Heart left ventricle (tissue), 16 donors: ENCODE measurements around the gene DDA1. TPM values are rescaled to one million over a fixed set of nuclear protein-coding genes. Genes with fewer than 3 reads are reported as not detected.

ENCODE experiments used
- ATAC-seq, 4 donors: fragments of 200-7000 bp; cut with Tn5 transposase; one replicate each; pipeline ENCODE4 v1.9.1; 2020 to 2022; ENCODE audit warnings: moderate library complexity in 4 of 4, mild to moderate bottlenecking in 3 of 4, moderate number of reproducible peaks in 1 of 4
- DNase-seq, 5 donors: peaks; one replicate each; pipeline ENCODE4 v3.0.0-alpha.2; 2020
- H3K27ac ChIP-seq, 12 donors: fragments of 200-600 bp; sonication (generic) in 4 of 12; one replicate each; pipeline versions ENCODE4 v1.5.0 to v1.8.0; 2016 to 2022; ENCODE audit warnings: mild to moderate bottlenecking in 2 of 12
- H3K27me3 ChIP-seq, 9 donors: fragments of 200-600 bp; sonication (generic) in 2 of 9; one replicate each; pipeline versions ENCODE4 v1.5.1 to v1.8.0; 2016 to 2022; ENCODE audit warnings: mild to moderate bottlenecking in 3 of 9
- H3K36me3 ChIP-seq, 9 donors: fragments of 200-600 bp; sonication (generic) in 2 of 9; one replicate each; pipeline versions ENCODE4 v1.5.0 to v1.8.0; 2018 to 2022; ENCODE audit warnings: mild to moderate bottlenecking in 2 of 9
- H3K4me1 ChIP-seq, 12 donors: fragments of 200-600 bp; sonication (generic) in 4 of 12; one replicate each; pipeline versions ENCODE4 v1.5.0 to v1.8.0; 2016 to 2022; ENCODE audit warnings: mild to moderate bottlenecking in 3 of 12
- H3K4me3 ChIP-seq, 12 donors: fragments of 200-600 bp; sonication (generic) in 4 of 12; one replicate each; pipeline versions ENCODE4 v1.5.0 to v1.8.0; 2017 to 2022; ENCODE audit warnings: mild to moderate bottlenecking in 9 of 12, moderate library complexity in 4 of 12
- H3K9me3 ChIP-seq, 12 donors: fragments of 200-600 bp; sonication (generic) in 4 of 12; one replicate each; pipeline versions ENCODE4 v1.5.0 to v1.8.0; 2016 to 2022; ENCODE audit warnings: mild to moderate bottlenecking in 1 of 12
- POLR2A ChIP-seq, 2 donors: fragments of 450-650 bp; IDR thresholded peaks; one replicate each; pipeline ENCODE4 v1.6.1; 2017; ENCODE audit warnings: antibody characterized with exemption in 2 of 2, mild to moderate bottlenecking in 2 of 2, moderate library complexity in 2 of 2
- WGBS, 4 donors: extraction: QIAGEN DNeasy Blood & Tissue Kit in 2 of 4; methylation state at CpG; one replicate each; pipeline versions ENCODE4 v1.1.5 to v1.1.7; 2013 to 2018; 5-methylcytosine and 5-hydroxymethylcytosine counted together
- intact Hi-C, 10 donors: fragments of 100-400 bp; cut with DNase I; formaldehyde crosslinking; loops; one replicate each; pipeline versions ENCODE4 v1.11.1 to v1.14.2; 2022
- polyA plus RNA-seq, 2 donors: library from polyadenylated mRNA; stranded (reverse); fragments of 200-250 nt; gene quantifications; one replicate each; pipeline ENCODE4 v1.2.3, GENCODE V29; 2013
- total RNA-seq, 9 donors: library from RNA; depleted of rRNA in 2 of 9; stranded (reverse); fragments of >200 nt in 2 of 9; fragmentation: NEBNext Ultra II Directional in 3 of 9; extraction: Animal tissue kit (Norgen Biotek cat#: 25700) in 3 of 9; gene quantifications; one replicate each; pipeline versions ENCODE4 v1.1.0 to v1.2.4, GENCODE V29; 2016 to 2023
- TF ChIP-seq, protein P1 (sequence below), 12 donors: fragments of 200-600 bp; sonication (generic) in 4 of 12; IDR thresholded peaks; one replicate each; pipeline versions ENCODE4 v1.5.0 to v1.8.0; 2018 to 2022; ENCODE audit warnings: antibody characterized with exemption in 12 of 12, mild to moderate bottlenecking in 5 of 12
- donor health status: ischemic (EF 13 %, LVEDD 7.1; RV severe dilation, severe dysfunction).
- donor health status: healthy with polysubstance abuse.
- donor health status: DM: no; HTN: yes; CAD: no.
- donor health status: DM: no; HTN: no; CAD: no.
- donor health status: ischemic (EF 25% LVEDD 6.9; RV normal size, moderate dysfunction).
- donor health status: ischemic (EF 25% LVEDD 5.7; RV mildly dilated, moderate dysfunction).
- donor health status: healthy.
- donor health status: DM: yes; HTN: yes; CAD: no.
- donor health status: ischemic (EF 35%, LVEDD 5.7; RV mildly dilated, moderate dysfunction).
- donor health status: nonischemic (EF 11% LVEDD 7.7; RV severe dilation, severe dysfunction).
- donor health status: DM: yes; HTN: yes; CAD: no.
- donor health status: PGD.
- donor health status: ischemic (EF 29% LVEDD 5.4; RV normal size, mild dysfunction).
- donor health status: nonischemic (EF 23%, LVEDD 6.1; RV moderate dilation, normal function).

DDA1 gene
- total and polyA plus RNA-seq, 11 donors, result 13.9 to 84.6 (median 36.5) TPM

DNA sequence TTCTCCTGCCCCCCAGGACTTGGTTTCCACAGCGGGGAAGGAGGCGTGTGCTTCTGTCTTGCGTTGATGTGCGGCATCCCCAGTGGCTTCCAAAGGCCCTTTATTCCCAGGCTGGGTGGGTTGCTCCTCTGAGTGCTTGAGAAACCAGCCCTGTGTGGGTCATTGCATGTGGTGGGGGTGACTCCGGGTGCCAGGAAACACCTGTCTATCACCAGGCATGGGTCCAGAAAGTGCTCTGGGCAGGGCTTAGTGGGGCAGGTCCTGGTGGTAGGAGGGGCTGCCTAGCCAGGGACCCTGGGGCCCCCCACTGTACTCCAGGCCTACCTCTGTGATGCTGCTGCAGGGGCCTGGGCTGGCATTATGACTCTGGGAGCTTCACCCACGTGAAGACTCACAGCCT is 9.6 kb downstream of the DDA1 start:
- Histone ChIP-seq H3K9me3 (no peaks in the 10 kb centered on the region), H3K4me1 (peaks cover 0 to 8% (median 0%) of the 10 kb centered on the region in 12 donors), H3K27me3 (no peaks in the 10 kb centered on the region), H3K4me3 (no peak overlapping the region), H3K36me3 (peaks cover 0 to 77% (median 59%) of the 10 kb centered on the region in 9 donors), H3K27ac (no peak overlapping the region)
- TF ChIP-seq, protein P1, sequence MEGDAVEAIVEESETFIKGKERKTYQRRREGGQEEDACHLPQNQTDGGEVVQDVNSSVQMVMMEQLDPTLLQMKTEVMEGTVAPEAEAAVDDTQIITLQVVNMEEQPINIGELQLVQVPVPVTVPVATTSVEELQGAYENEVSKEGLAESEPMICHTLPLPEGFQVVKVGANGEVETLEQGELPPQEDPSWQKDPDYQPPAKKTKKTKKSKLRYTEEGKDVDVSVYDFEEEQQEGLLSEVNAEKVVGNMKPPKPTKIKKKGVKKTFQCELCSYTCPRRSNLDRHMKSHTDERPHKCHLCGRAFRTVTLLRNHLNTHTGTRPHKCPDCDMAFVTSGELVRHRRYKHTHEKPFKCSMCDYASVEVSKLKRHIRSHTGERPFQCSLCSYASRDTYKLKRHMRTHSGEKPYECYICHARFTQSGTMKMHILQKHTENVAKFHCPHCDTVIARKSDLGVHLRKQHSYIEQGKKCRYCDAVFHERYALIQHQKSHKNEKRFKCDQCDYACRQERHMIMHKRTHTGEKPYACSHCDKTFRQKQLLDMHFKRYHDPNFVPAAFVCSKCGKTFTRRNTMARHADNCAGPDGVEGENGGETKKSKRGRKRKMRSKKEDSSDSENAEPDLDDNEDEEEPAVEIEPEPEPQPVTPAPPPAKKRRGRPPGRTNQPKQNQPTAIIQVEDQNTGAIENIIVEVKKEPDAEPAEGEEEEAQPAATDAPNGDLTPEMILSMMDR (IDR thresholded peaks at IDR 0.05), result no peak
- no peak for TF ChIP-seq POLR2A (IDR thresholded peaks at IDR 0.05)
- intact Hi-C loops, result no loop called here
- no peak for ATAC-seq
- WGBS, 4 donors, result 77 to 80% (median 79%) methylated on average over 6 of the region's 6 CpGs
- no peak for DNase-seq

DNA sequence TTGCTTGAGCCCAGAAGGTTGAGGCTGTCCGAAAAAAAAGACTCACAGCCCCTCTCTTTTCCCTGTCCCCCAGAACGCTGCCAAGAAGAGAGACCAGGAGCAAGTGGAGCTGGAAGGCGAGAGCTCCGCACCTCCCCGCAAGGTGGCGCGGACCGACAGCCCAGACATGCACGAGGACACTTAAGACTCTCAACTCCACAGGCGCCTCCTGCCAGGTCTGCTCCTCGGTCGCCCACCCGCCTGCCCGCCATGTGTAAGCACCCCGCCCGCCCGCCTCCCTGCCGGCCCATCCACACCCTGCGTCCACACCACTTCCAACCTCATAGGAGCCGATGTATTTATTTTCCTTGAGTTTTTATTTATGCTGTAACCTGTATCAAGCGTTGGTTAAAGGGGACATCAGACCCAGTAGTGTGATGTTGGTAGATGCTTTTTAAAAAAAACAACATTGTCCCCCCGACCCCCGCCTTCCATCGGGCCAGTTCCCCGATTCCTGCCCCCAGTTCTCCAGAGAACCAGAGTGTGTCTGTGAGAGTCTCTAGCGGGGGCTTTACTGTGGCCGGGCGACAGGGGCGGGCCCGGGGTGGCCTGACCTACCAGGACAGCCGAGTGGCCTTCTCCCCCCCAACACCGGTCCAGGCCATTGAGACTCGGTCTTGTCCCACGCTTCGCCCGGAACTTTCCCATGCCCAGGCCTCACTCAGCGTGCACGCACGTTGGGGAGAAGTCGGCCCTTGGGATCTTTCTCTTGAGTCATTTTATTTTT is 10.3 kb downstream of the DDA1 start:
- no peak for ATAC-seq
- DNase-seq, result no peak
- Histone ChIP-seq H3K9me3 (no peaks in the 10 kb centered on the region), H3K4me3 (no peak overlapping the region), H3K36me3 (peaks cover 0 to 70% (median 52%) of the 10 kb centered on the region in 9 donors), H3K27me3 (no peaks in the 10 kb centered on the region), H3K27ac (no peak overlapping the region), H3K4me1 (peaks cover 0 to 8% (median 0%) of the 10 kb centered on the region in 12 donors)
- no peak for TF ChIP-seq POLR2A (IDR thresholded peaks at IDR 0.05)
- TF ChIP-seq, protein P1 (IDR thresholded peaks at IDR 0.05), result no peak
- 90 to 95% (median 93%) methylated on average over 40 of the region's 40 CpGs for WGBS, 4 donors
- intact Hi-C loops, result no loop called here

DNA sequence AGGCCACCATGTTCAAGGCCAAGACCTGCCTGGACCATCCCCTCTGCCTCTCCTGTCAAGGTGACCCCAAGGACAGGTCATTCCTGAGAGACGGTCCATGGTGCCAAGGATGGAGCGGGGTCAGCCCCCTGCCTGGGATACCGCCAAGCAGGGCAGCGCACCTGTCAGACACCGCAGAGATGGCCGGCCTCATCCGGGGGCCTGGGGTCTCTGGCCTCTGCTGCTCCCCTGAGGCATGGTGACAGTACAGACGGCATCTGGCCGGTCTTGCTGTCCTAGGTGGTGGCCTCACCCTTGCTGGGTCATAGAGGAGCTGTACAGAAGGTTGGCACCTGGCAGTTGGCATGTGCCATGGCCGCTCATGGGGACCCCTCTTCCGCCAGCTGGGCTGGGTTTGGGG is 11.1 kb downstream of the DDA1 start:
- no peak overlapping the region for H3K27ac ChIP-seq
- ATAC-seq (no peak), DNase-seq (no peak)
- TF ChIP-seq POLR2A (IDR thresholded peaks at IDR 0.05), result no peak
- TF ChIP-seq, protein P1 (IDR thresholded peaks at IDR 0.05), result no peak
- intact Hi-C loops, result no loop called here
- no peak overlapping the region for H3K4me3 ChIP-seq
- H3K36me3 ChIP-seq, result peaks cover 0 to 64% (median 46%) of the 10 kb centered on the region in 9 donors
- peaks cover 0 to 8% (median 0%) of the 10 kb centered on the region in 12 donors for H3K4me1 ChIP-seq
- no peaks in the 10 kb centered on the region for H3K9me3 ChIP-seq
- no peaks in the 10 kb centered on the region for H3K27me3 ChIP-seq
- 82 to 100% (median 87%) methylated on average over 1 to 11 of the region's 11 CpGs for WGBS, 4 donors

DNA sequence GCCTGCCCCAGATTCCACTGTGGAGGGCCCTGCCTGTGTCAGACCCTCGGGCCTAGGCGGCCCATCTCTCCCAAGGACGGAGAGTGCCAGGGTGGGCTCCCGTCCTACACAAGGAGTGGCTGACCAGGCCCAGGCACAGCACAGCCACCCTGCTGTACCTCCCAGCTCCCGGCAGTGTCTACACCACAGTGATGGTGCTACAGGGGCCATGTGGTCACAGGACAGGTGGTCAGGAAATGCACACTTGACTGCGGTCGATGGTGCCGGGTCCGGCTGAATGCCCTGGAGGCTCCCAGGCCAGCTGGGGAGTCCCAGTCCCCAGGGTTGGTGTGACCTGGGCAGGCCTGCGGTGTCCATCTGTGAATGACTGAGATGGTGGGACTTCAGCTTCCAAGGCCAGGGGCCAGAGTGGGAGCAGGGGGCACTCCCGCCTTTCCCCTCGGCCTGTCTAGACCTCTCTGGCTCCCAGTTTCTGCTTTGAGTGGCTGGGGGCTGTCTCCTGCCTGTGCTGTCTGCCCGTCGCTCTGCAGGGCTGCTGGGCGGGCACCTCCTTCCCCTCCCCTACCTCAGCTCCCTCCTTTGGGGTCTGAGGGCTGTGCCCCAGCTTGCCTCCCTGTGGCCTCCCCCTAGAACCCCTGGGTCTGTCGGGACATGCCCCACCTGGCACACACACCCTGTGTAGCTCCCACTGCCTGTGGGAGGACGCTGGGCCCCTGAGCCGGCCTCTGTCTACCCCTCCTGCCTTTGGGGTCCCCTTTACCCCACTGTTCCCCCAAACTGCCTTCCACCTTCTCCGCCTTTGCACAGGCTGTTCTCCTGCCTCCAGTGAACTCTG is 12.5 kb downstream of the DDA1 start:
- no peak overlapping the region for H3K27ac ChIP-seq
- peaks cover 0 to 8% (median 0%) of the 10 kb centered on the region in 12 donors for H3K4me1 ChIP-seq
- no peaks in the 10 kb centered on the region for H3K27me3 ChIP-seq
- H3K36me3 ChIP-seq, result peaks cover 0 to 50% (median 32%) of the 10 kb centered on the region in 9 donors
- no peaks in the 10 kb centered on the region for H3K9me3 ChIP-seq
- intact Hi-C loops, result no loop called here
- WGBS, 4 donors, result 89 to 94% (median 91%) methylated on average over 7 to 19 of the region's 19 CpGs
- DNase-seq (no peak), ATAC-seq (peak in 1 of 4 donors; percentile 7)
- H3K4me3 ChIP-seq, result no peak overlapping the region
- no peak for TF ChIP-seq POLR2A (IDR thresholded peaks at IDR 0.05)
- TF ChIP-seq, protein P1 (IDR thresholded peaks at IDR 0.05), result no peak
